Endothelial cell of umbilical vein (primary cell): ENCODE measurements around the gene DHX16. TPM values are rescaled to one million over a fixed set of nuclear protein-coding genes. Genes with fewer than 3 reads are reported as not detected.

Experiments
- BruUV-seq: library from RNA; stranded (reverse); fragments of 400-500 nt; replicated peaks from 2 replicates; lab custom pipeline; 2021; lab: Mats Ljungman, UMichigan
- CTCF ChIA-PET: fragments of 300-600, 350-600 bp; sonication (Branson Sonifier 250); formaldehyde crosslinking; loops from one replicate; lab custom pipeline; 2021; ENCODE audit warnings: antibody characterized with exemption, inconsistent platforms; lab: Charles Lee
- POLR2A ChIA-PET: fragments of 300-600, 350-600 bp; sonication (Branson Sonifier 250); formaldehyde crosslinking; loops from one replicate; lab custom pipeline; 2021; ENCODE audit warnings: antibody characterized with exemption, inconsistent platforms; lab: Charles Lee
- DNase-seq: peaks from one replicate; pipeline ENCODE4 v3.0.0-alpha.2; 2011; ENCODE audit warnings: low read depth, low spot score
- FAIRE-seq: peaks from 2 replicates; lab custom pipeline; 2011; peaks lifted over from hg19 to GRCh38; lab: Jason Lieb, UNC
- H2AFZ ChIP-seq: 2 replicates; pipeline ENCODE4 v1.6.0; 2012; ENCODE audit warnings: low read depth, low read length, control low read depth, inconsistent platforms
- H3K27ac ChIP-seq: 2 replicates; pipeline ENCODE4 v1.5.1; 2011; ENCODE audit warnings: low read depth, mild to moderate bottlenecking, control low read depth, low read length, moderate library complexity; ENCODE audit not compliant: insufficient read depth
- H3K27me3 ChIP-seq, 2 experiments: 2 replicates each; pipeline versions ENCODE4 v1.6.0 to v1.6.1; 2011; ENCODE audit warnings: low read length in 2 of 2, mixed read lengths in 1 of 2; ENCODE audit not compliant: control insufficient read depth in 2 of 2, insufficient read depth in 2 of 2
- H3K36me3 ChIP-seq, 2 experiments: 2 replicates in 1 of 2; 3 replicates in 1 of 2; pipeline ENCODE4 v1.5.1; 2011; ENCODE audit warnings: low read length in 2 of 2, mild to moderate bottlenecking in 1 of 2, moderate library complexity in 1 of 2; ENCODE audit not compliant: control insufficient read depth in 2 of 2, insufficient read depth in 2 of 2; ENCODE audit errors: extremely low read depth in 1 of 2
- H3K4me1 ChIP-seq: 3 replicates; pipeline ENCODE4 v1.5.1; 2011; ENCODE audit warnings: mild to moderate bottlenecking, low read length; ENCODE audit not compliant: control insufficient read depth, insufficient read depth; ENCODE audit errors: extremely low read depth
- H3K4me2 ChIP-seq: 2 replicates; pipeline ENCODE4 v1.6.1; 2011; ENCODE audit warnings: low read length, control low read depth, mixed read lengths; ENCODE audit not compliant: insufficient read depth
- H3K4me3 ChIP-seq, 3 experiments: fragments of 200-600 bp in 1 of 3; sonication (generic), shearing (Covaris generic) in 1 of 3; replicated peaks in 1 of 3; 2 replicates each; pipeline ENCODE4 v1.5.1; 2011 to 2016; ENCODE audit warnings: control low read depth in 3 of 3, low read length in 3 of 3, mild to moderate bottlenecking in 2 of 3, inconsistent platforms in 1 of 3, low read depth in 1 of 3, moderate library complexity in 1 of 3; ENCODE audit not compliant: insufficient read depth in 1 of 3
- H3K79me2 ChIP-seq: 2 replicates; pipeline ENCODE4 v1.6.0; 2012; ENCODE audit warnings: low read length, inconsistent platforms; ENCODE audit not compliant: control insufficient read depth, insufficient read depth
- H3K9ac ChIP-seq: replicated peaks from 2 replicates; pipeline ENCODE3; 2011; ENCODE audit warnings: low read length, control low read depth; ENCODE audit not compliant: insufficient read depth; ENCODE audit errors: extremely low read depth
- H3K9me1 ChIP-seq: replicated peaks from 3 replicates; pipeline ENCODE4 v1.6.0; 2011; ENCODE audit warnings: mild to moderate bottlenecking, low read length; ENCODE audit not compliant: control insufficient read depth, insufficient read depth; ENCODE audit errors: extremely low read depth
- H3K9me3 ChIP-seq: replicated peaks from 2 replicates; pipeline ENCODE4 v1.5.1; 2012; ENCODE audit warnings: low read length, inconsistent platforms; ENCODE audit not compliant: control insufficient read depth, insufficient read depth
- H4K20me1 ChIP-seq: replicated peaks from 2 replicates; pipeline ENCODE3; 2011; ENCODE audit warnings: mild to moderate bottlenecking, low read length; ENCODE audit not compliant: control insufficient read depth, insufficient read depth; ENCODE audit errors: extremely low read depth
- CTCF ChIP-seq, 2 donors: IDR thresholded peaks; 1 replicate in 1 of 2; 2 replicates in 1 of 2; pipeline ENCODE4 v1.5.1; 2011; ENCODE audit warnings: low read length in 2 of 2, mild to moderate bottlenecking in 2 of 2, moderate library complexity in 2 of 2, control low read depth in 1 of 2, inconsistent platforms in 1 of 2, low read depth in 1 of 2; ENCODE audit not compliant: insufficient read depth in 1 of 2; ENCODE audit errors: extremely low read depth in 1 of 2
- EZH2 ChIP-seq: IDR thresholded peaks from 2 replicates; pipeline ENCODE4 v1.6.1; 2012; ENCODE audit warnings: borderline replicate concordance, low read depth, mild to moderate bottlenecking, moderate library complexity, low read length, inconsistent platforms; ENCODE audit not compliant: severe bottlenecking
- FOS ChIP-seq: IDR thresholded peaks from 2 replicates; pipeline ENCODE4 v1.6.1; 2011; ENCODE audit warnings: mild to moderate bottlenecking, low read length, moderate library complexity, borderline replicate concordance; ENCODE audit not compliant: insufficient read depth
- GATA2 ChIP-seq: IDR thresholded peaks from 2 replicates; pipeline ENCODE4 v1.7.0; 2011; ENCODE audit warnings: low read depth, mild to moderate bottlenecking, moderate library complexity, mixed read lengths, low read length; ENCODE audit not compliant: insufficient read length, insufficient read depth
- JUN ChIP-seq: IDR thresholded peaks from 2 replicates; pipeline ENCODE4 v1.6.1; 2011; ENCODE audit warnings: borderline replicate concordance, low read depth; ENCODE audit not compliant: insufficient read length, insufficient read depth
- MAX ChIP-seq: IDR thresholded peaks from 2 replicates; pipeline ENCODE4 v1.6.1; 2011; ENCODE audit not compliant: insufficient read depth, insufficient read length
- POLR2A ChIP-seq: IDR thresholded peaks from 2 replicates; pipeline ENCODE4 v1.6.1; 2012; ENCODE audit warnings: low read depth, mild to moderate bottlenecking, control low read depth, low read length
- POLR2AphosphoS5 ChIP-seq: IDR thresholded peaks from 2 replicates; pipeline ENCODE4 v1.6.1; 2012; ENCODE audit warnings: low read depth, mild to moderate bottlenecking, control low read depth, low read length, moderate library complexity; ENCODE audit not compliant: insufficient read depth
- dilution Hi-C: fragments of 300-500 bp; cut with MboI; formaldehyde crosslinking; loops from one replicate; pipeline ENCODE4 v1.15.0; 2019; ENCODE audit warnings: low sequenced_read_pairs; ENCODE audit not compliant: extremely low pct_ligation_motif_present
- intact Hi-C: fragments of 100-400 bp; cut with micrococcal nuclease; formaldehyde crosslinking; loops from one replicate; pipeline ENCODE4 v1.10.0; 2022
- polyA plus RNA-seq, 4 experiments: library from polyadenylated mRNA; depleted of rRNA in 3 of 4; stranded (reverse) in 3 of 4; unstranded in 1 of 4; fragments of >200 nt; gene quantifications; 2 replicates each; pipeline versions ENCODE4 v1.2.1 to v1.2.3, GENCODE V29; 2011 to 2012; ENCODE audit warnings: missing spikeins in 1 of 4
- total RNA-seq: library from RNA; stranded (reverse); gene quantifications from 2 replicates; pipeline ENCODE4 v1.2.3, GENCODE V29; 2021

The DHX16 gene
- total and polyA plus RNA-seq, 2 donors (not counting 3 experiments of a cell fraction or from before 2014, with no cell fraction given): 38.2 to 66.5 TPM

GRCh38 chr6:30712441-30712945 is 39.7 kb upstream of the DHX16 start:
- H3K79me2 ChIP-seq: peaks cover 5% of the 10 kb centered on the region
- FAIRE-seq: no peak
- no peaks in the 10 kb centered on the region for H3K9me1 ChIP-seq
- no peak overlapping the region for H2AFZ ChIP-seq
- no peaks in the 10 kb centered on the region for H3K27me3 ChIP-seq
- ChIA-PET POLR2A (interaction anchor here (0.5 kb wide), 1 partner anchor 34 kb away, joined by 6 read pairs; no protein-coding TSS in a partner anchor), CTCF (interaction anchor here (0.5 to 2.1 kb wide), 2 partner anchors 32 to 34 kb away, joined by 4 to 11 read pairs; no protein-coding TSS in a partner anchor)
- no peak overlapping the region for H3K27ac ChIP-seq
- intact Hi-C loops: no loop called here
- H3K4me2 ChIP-seq: no peak overlapping the region
- peaks cover 3 to 17% of the 10 kb centered on the region in 2 experiments for H3K36me3 ChIP-seq
- TF ChIP-seq FOS (no peak), MAX (no peak), CTCF (IDR thresholded peaks at IDR 0.05; ENCODE audit: extremely low read depth in 1 of 2, insufficient read depth in 1 of 2, low read depth in 1 of 2, low read length in 2 of 2) (no peak), GATA2 (no peak), POLR2AphosphoS5 (no peak), JUN (no peak), POLR2A (no peak), EZH2 (no peak)
- H3K4me1 ChIP-seq: peaks cover 7% of the 10 kb centered on the region
- H3K9ac ChIP-seq: no peak overlapping the region
- H3K9me3 ChIP-seq: no peaks in the 10 kb centered on the region
- BruUV-seq: no TSS peak
- DNase-seq: no peak
- dilution Hi-C loops: no loop called here
- H3K4me3 ChIP-seq: no peak overlapping the region
- H4K20me1 ChIP-seq: no peaks in the 10 kb centered on the region
